GM21360 (cell line): ENCODE measurements around the gene WNT16.
A peak's percentile ranks its signal among the peaks of the same experiment; 100 is the strongest.

Experiments used
- ATAC-seq: cut with Tn5 transposase; IDR thresholded peaks from one replicate; pipeline ENCODE4 v1.9.1; 2021; ENCODE audit warnings: mild to moderate bottlenecking, moderate library complexity; ENCODE audit not compliant: unreplicated experiment

Gene WNT16

GRCh38 chr7:121342631-121343030 is 13.8 kb downstream of the WNT16 start:
- no peak for ATAC-seq

GRCh38 chr7:121343302-121343701 is 14.5 kb downstream of the WNT16 start:
- ATAC-seq, result no peak

GRCh38 chr7:121344093-121344492 is 15.3 kb downstream of the WNT16 start:
- no peak for ATAC-seq

GRCh38 chr7:121344497-121344896 is 15.7 kb downstream of the WNT16 start:
- ATAC-seq, result no peak

- no peak for ATAC-seq
Measured at GRCh38 chr7:121351682-121352081, 22.9 kb downstream of the WNT16 start.

- peak; percentile 46 for ATAC-seq
Measured at GRCh38 chr7:121352323-121352722, 23.5 kb downstream of the WNT16 start.

GRCh38 chr7:121355574-121355973 is 26.8 kb downstream of the WNT16 start:
- ATAC-seq, result no peak

- no peak for ATAC-seq
Measured at GRCh38 chr7:121360564-121360963, 31.8 kb downstream of the WNT16 start.

GRCh38 chr7:121366852-121367431 is 38.1 kb downstream of the WNT16 start:
- no peak for ATAC-seq

GRCh38 chr7:121369462-121369861 is 40.7 kb downstream of the WNT16 start:
- peak; percentile 37 for ATAC-seq

- no peak for ATAC-seq
Measured at GRCh38 chr7:121371367-121371766, 42.6 kb downstream of the WNT16 start.

GRCh38 chr7:121371883-121372282 is 43.1 kb downstream of the WNT16 start:
- ATAC-seq, result no peak

- ATAC-seq, result peak; percentile 81
Measured at GRCh38 chr7:121372376-121373010, 43.7 kb downstream of the WNT16 start.

GRCh38 chr7:121373177-121373576 is 44.4 kb downstream of the WNT16 start:
- no peak for ATAC-seq

- ATAC-seq, result no peak
Measured at GRCh38 chr7:121376979-121377378, 48.2 kb downstream of the WNT16 start.

- ATAC-seq, result no peak
Measured at GRCh38 chr7:121379930-121380329, 51.1 kb downstream of the WNT16 start.

GRCh38 chr7:121382473-121382872 is 53.7 kb downstream of the WNT16 start:
- ATAC-seq, result no peak

- ATAC-seq, result no peak
Measured at GRCh38 chr7:121383235-121383910, 54.6 kb downstream of the WNT16 start.

GRCh38 chr7:121384265-121384664 is 55.5 kb downstream of the WNT16 start:
- ATAC-seq, result no peak

GRCh38 chr7:121385056-121385799 is 56.4 kb downstream of the WNT16 start:
- ATAC-seq, result no peak

- ATAC-seq, result peak; percentile 87
Measured at GRCh38 chr7:121385800-121386179, 57.0 kb downstream of the WNT16 start.

- ATAC-seq, result no peak
Measured at GRCh38 chr7:121388950-121389349, 60.1 kb downstream of the WNT16 start.
